NCI-H2107 treated with DMSO at 0.1 percent for 48 hours (cell line): ENCODE data around the gene PMF1.

Experiments
- DNase-seq: peaks from one replicate; lab custom pipeline; 2025; ENCODE audit not compliant: unreplicated experiment; lab: John Stamatoyannopoulos, UW

The PMF1 gene

GRCh38 chr1:156262461-156263287, 49.9 kb downstream of the PMF1 start:
- no peak for DNase-seq

- DNase-seq = no peak
Observed at GRCh38 chr1:156263288-156263655, 50.5 kb downstream of the PMF1 start.

GRCh38 chr1:156266051-156266450, 53.2 kb downstream of the PMF1 start:
- no peak for DNase-seq

GRCh38 chr1:156268336-156268735, 55.5 kb downstream of the PMF1 start:
- DNase-seq = no peak

- DNase-seq = no peak
Observed at GRCh38 chr1:156270314-156270713, 57.5 kb downstream of the PMF1 start.

GRCh38 chr1:156276532-156276931, 63.7 kb downstream of the PMF1 start:
- no peak for DNase-seq

- no peak for DNase-seq
Observed at GRCh38 chr1:156276966-156277381, 64.2 kb downstream of the PMF1 start.

GRCh38 chr1:156279837-156280236, 67.0 kb downstream of the PMF1 start:
- no peak for DNase-seq

- no peak for DNase-seq
Observed at GRCh38 chr1:156281281-156281680, 68.5 kb downstream of the PMF1 start.

GRCh38 chr1:156281693-156282478, 69.1 kb downstream of the PMF1 start:
- no peak for DNase-seq

GRCh38 chr1:156282479-156283222, 69.8 kb downstream of the PMF1 start, which contains the start of gene SMG5:
TSS of gene SMG5 (minus strand) at chr1:156282825. CDS start at chr1:156282680, 145 bp downstream.
- peak; percentile 96 for DNase-seq

- DNase-seq = no peak
Observed at GRCh38 chr1:156283521-156283920, 70.7 kb downstream of the PMF1 start.

- no peak for DNase-seq
Observed at GRCh38 chr1:156284112-156284511, 71.3 kb downstream of the PMF1 start, which contains the start of gene TMEM79. TSS of gene TMEM79 (plus strand) at chr1:156284325. CDS start at chr1:156285227, 902 bp downstream.

- DNase-seq = no peak
Observed at GRCh38 chr1:156284757-156285156, 72.0 kb downstream of the PMF1 start.

- DNase-seq = no peak
Observed at GRCh38 chr1:156285437-156285836, 72.6 kb downstream of the PMF1 start.

- DNase-seq = no peak
Observed at GRCh38 chr1:156286061-156286460, 73.3 kb downstream of the PMF1 start.
